K562 (cell line): ENCODE results near the gene ROBO1. TPM values are rescaled to one million over a fixed set of nuclear protein-coding genes. Genes with fewer than 3 reads are reported as not detected.

Source experiments
- ATAC-seq: fragments of 200-7000 bp; cut with Tn5 transposase; 3 replicates; pipeline ENCODE4 v1.9.1; 2020; ENCODE audit warnings: moderate library complexity
- BruUV-seq: library from RNA; stranded (reverse); fragments of 400-500 nt; replicated peaks from 2 replicates; lab custom pipeline; 2021; lab: Mats Ljungman, UMichigan
- CTCF ChIA-PET: fragments of 300-600 bp; formaldehyde crosslinking; extraction: SDS; loops from one replicate; lab custom pipeline; 2021; ENCODE audit warnings: low intra/inter-chr PET ratio; lab: Yijun Ruan, JAX
- POLR2A ChIA-PET: fragments of 300-600, 350-650 bp; sonication (Branson Sonifier 250); formaldehyde crosslinking; extraction: SDS; loops from one replicate; lab custom pipeline; 2021; ENCODE audit warnings: antibody characterized with exemption, inconsistent platforms; lab: Yijun Ruan, JAX
- DNase-seq, 4 experiments: peaks; one replicate each; pipeline versions ENCODE4 v3.0.0 to v3.0.0-alpha.2; 2011 to 2018; ENCODE audit warnings: low spot score in 3 of 4, mixed read lengths in 3 of 4; ENCODE audit errors: extremely low read depth in 1 of 4
- FAIRE-seq: peaks from 2 replicates; lab custom pipeline; 2011; peaks lifted over from hg19 to GRCh38; lab: Jason Lieb, UNC
- H2AFZ ChIP-seq: 2 replicates; pipeline ENCODE4 v1.6.0; 2011; ENCODE audit warnings: low read depth, low read length, control low read depth, inconsistent platforms
- H3K27ac ChIP-seq: fragments of 200-600 bp; 3 replicates; pipeline ENCODE4 v1.8.0; 2011; ENCODE audit warnings: low read depth, mild to moderate bottlenecking, control low read depth, inconsistent platforms, low read length, moderate library complexity, mixed read lengths; ENCODE audit errors: extremely low read depth
- H3K27me3 ChIP-seq, 2 experiments: fragments of 300-600 bp in 1 of 2; 2 replicates in 1 of 2; 3 replicates in 1 of 2; pipeline versions ENCODE4 v1.6.0 to v1.8.0; 2011; ENCODE audit warnings: inconsistent platforms in 2 of 2, low read length in 2 of 2, mild to moderate bottlenecking in 1 of 2, mixed read lengths in 1 of 2, moderate library complexity in 1 of 2; ENCODE audit not compliant: control insufficient read depth in 2 of 2, insufficient read depth in 2 of 2
- H3K36me3 ChIP-seq: fragments of 300-600 bp; 3 replicates; pipeline ENCODE4 v1.8.0; 2011; ENCODE audit warnings: mild to moderate bottlenecking, low read length, inconsistent platforms; ENCODE audit not compliant: control insufficient read depth, insufficient read depth
- H3K4me1 ChIP-seq, 2 experiments: fragments of 200-600 bp in 1 of 2; replicated peaks in 1 of 2; 2 replicates in 1 of 2; 3 replicates in 1 of 2; pipeline versions ENCODE4 v1.5.1 to v1.8.0; 2011; ENCODE audit warnings: inconsistent platforms in 2 of 2, low read length in 2 of 2, mild to moderate bottlenecking in 1 of 2, mixed read lengths in 1 of 2, moderate library complexity in 1 of 2; ENCODE audit not compliant: control insufficient read depth in 2 of 2, insufficient read depth in 2 of 2
- H3K4me2 ChIP-seq: 2 replicates; pipeline ENCODE4 v1.6.1; 2011; ENCODE audit warnings: low read length, control low read depth, inconsistent platforms, mixed read lengths; ENCODE audit not compliant: insufficient read depth
- H3K4me3 ChIP-seq: fragments of 200-600 bp; sonication (generic), shearing (Covaris generic); 2 replicates; pipeline ENCODE4 v1.5.1; 2016; ENCODE audit warnings: control low read depth, inconsistent platforms
- H3K79me2 ChIP-seq: fragments of 200-600 bp; 3 replicates; pipeline ENCODE4 v1.8.0; 2011; ENCODE audit warnings: low read length, inconsistent platforms; ENCODE audit not compliant: control insufficient read depth, insufficient read depth
- H3K9ac ChIP-seq, 2 experiments: 2 replicates each; pipeline versions ENCODE4 v1.6.0 to v1.6.1; 2011; ENCODE audit warnings: low read depth in 2 of 2, low read length in 2 of 2, control low read depth in 1 of 2, inconsistent platforms in 1 of 2, mild to moderate bottlenecking in 1 of 2, mixed read lengths in 1 of 2; ENCODE audit not compliant: insufficient read depth in 1 of 2
- H3K9me1 ChIP-seq: one replicate; pipeline ENCODE4 v1.6.0; 2011; ENCODE audit warnings: inconsistent platforms, mild to moderate bottlenecking, low read length, moderate library complexity; ENCODE audit not compliant: control insufficient read depth, insufficient read depth
- H3K9me3 ChIP-seq: replicated peaks from 2 replicates; pipeline ENCODE4 v1.5.1; 2011; ENCODE audit warnings: low read depth, low read length, inconsistent platforms; ENCODE audit not compliant: control insufficient read depth, insufficient read depth
- H4K20me1 ChIP-seq: replicated peaks from 2 replicates; pipeline ENCODE4 v1.6.1; 2011; ENCODE audit warnings: low read length, inconsistent platforms, mixed read lengths; ENCODE audit not compliant: control insufficient read depth, insufficient read depth
- BRF1 ChIP-seq: IDR thresholded peaks from 3 replicates; pipeline ENCODE4 v1.6.1; 2011; ENCODE audit warnings: borderline replicate concordance, mild to moderate bottlenecking; ENCODE audit not compliant: insufficient read length; ENCODE audit errors: extremely low read depth
- ELF1 ChIP-seq: fragments of 200-800 bp; sonication (Bioruptor generic); IDR thresholded peaks from 2 replicates; pipeline ENCODE4 v1.6.1; 2016; ENCODE audit warnings: missing genetic modification characterization, missing compliant biosample characterization
- FOXK2 ChIP-seq, 2 experiments: fragments of 450-650 bp; IDR thresholded peaks in 1 of 2; conservative IDR thresholded peaks in 1 of 2; 2 replicates each; pipeline ENCODE4 v1.6.1; 2016; ENCODE audit warnings: low read depth in 2 of 2, mild to moderate bottlenecking in 1 of 2
- GABPA ChIP-seq: fragments of 200-800 bp; sonication (Bioruptor generic); conservative IDR thresholded peaks from 2 replicates; pipeline ENCODE4 v1.6.1; 2016; ENCODE audit warnings: low read depth, missing genetic modification characterization, missing compliant biosample characterization
- JUNB ChIP-seq: fragments of 450-650 bp; formaldehyde crosslinking; conservative IDR thresholded peaks from 2 replicates; pipeline ENCODE4 v1.4.0; 2020; ENCODE audit warnings: mild to moderate bottlenecking
- KAT8 ChIP-seq: fragments of 450-650 bp; IDR thresholded peaks from 2 replicates; pipeline ENCODE4 v1.6.1; 2016; ENCODE audit warnings: low read depth, mild to moderate bottlenecking
- KDM1A ChIP-seq, 2 experiments: fragments of 450-650 bp; IDR thresholded peaks; 2 replicates each; pipeline ENCODE4 v1.6.1; 2016; ENCODE audit warnings: mild to moderate bottlenecking in 2 of 2
- MCM7 ChIP-seq, 2 experiments: fragments of 450-650 bp; IDR thresholded peaks; 2 replicates each; pipeline ENCODE4 v1.6.1; 2016 to 2018
- MTA1 ChIP-seq: fragments of 450-650 bp; IDR thresholded peaks from 2 replicates; pipeline ENCODE4 v1.6.1; 2017; ENCODE audit warnings: borderline replicate concordance
- MTA3 ChIP-seq: fragments of 450-650 bp; formaldehyde crosslinking; IDR thresholded peaks from 2 replicates; pipeline ENCODE4 v1.6.1; 2017; ENCODE audit warnings: mild to moderate bottlenecking, borderline replicate concordance
- MXI1 ChIP-seq: IDR thresholded peaks from 2 replicates; pipeline ENCODE4 v1.6.1; 2011; ENCODE audit warnings: low read depth, mild to moderate bottlenecking, improper control_type of control experiment, low read length
- NFE2L1 ChIP-seq: fragments of 450-650 bp; IDR thresholded peaks from 2 replicates; pipeline ENCODE4 v1.6.1; 2016; ENCODE audit warnings: missing genetic modification characterization, low read depth, mild to moderate bottlenecking, missing compliant biosample characterization, moderate library complexity, borderline replicate concordance
- NONO ChIP-seq, 2 experiments: fragments of 200-400 bp in 1 of 2; fragments of 450-650 bp in 1 of 2; formaldehyde crosslinking in 1 of 2; IDR thresholded peaks; 2 replicates each; pipeline ENCODE4 v1.6.1; 2017; ENCODE audit warnings: low read depth in 2 of 2, mild to moderate bottlenecking in 2 of 2, moderate library complexity in 2 of 2, low read length in 1 of 2
- SETDB1 ChIP-seq: IDR thresholded peaks from one replicate; pipeline ENCODE4 v1.6.1; 2012; ENCODE audit warnings: low read length, control low read depth, inconsistent platforms
- SRSF1 ChIP-seq: fragments of 200-400 bp; formaldehyde crosslinking; IDR thresholded peaks from 2 replicates; pipeline ENCODE4 v1.6.1; 2017; ENCODE audit warnings: mild to moderate bottlenecking, low read depth, low read length, moderate library complexity
- WHSC1 ChIP-seq: IDR thresholded peaks from one replicate; pipeline ENCODE4 v1.6.1; 2012; ENCODE audit warnings: low read length, control low read depth, inconsistent platforms
- ZNF12 ChIP-seq: sonication (generic); formaldehyde crosslinking; IDR thresholded peaks from 2 replicates; pipeline ENCODE4 v1.4.0; 2020; ENCODE audit warnings: mild to moderate bottlenecking, missing genetic modification reagents
- ZNF146 ChIP-seq: IDR thresholded peaks from one replicate; pipeline ENCODE4 v1.6.1; 2018; ENCODE audit warnings: missing compliant biosample characterization; ENCODE audit not compliant: unreplicated experiment
- ZNF778 ChIP-seq: fragments of 450-650 bp; formaldehyde crosslinking; IDR thresholded peaks from 2 replicates; pipeline ENCODE4 v1.4.0; 2020; ENCODE audit warnings: mild to moderate bottlenecking, moderate library complexity
- ZNF830 ChIP-seq: fragments of 250-450 bp; sonication (Bioruptor Pico); IDR thresholded peaks from 2 replicates; pipeline ENCODE4 v1.5.0; 2021; ENCODE audit warnings: mild to moderate bottlenecking
- in situ Hi-C: fragments of 300-500 bp; cut with MboI; formaldehyde crosslinking; loops from 4 replicates; pipeline ENCODE4 v1.15.0; 2018; ENCODE audit warnings: inconsistent platforms, mixed read lengths
- intact Hi-C: fragments of 100-400 bp; cut with micrococcal nuclease; formaldehyde crosslinking; loops from 2 replicates; pipeline ENCODE4 v1.14.2; 2022
- polyA plus RNA-seq, 8 experiments: library from polyadenylated mRNA; depleted of rRNA in 4 of 8; stranded (reverse) in 5 of 8; unstranded in 3 of 8; fragments of >200 nt; fragmentation: Nextera tagmentation in 2 of 8; fragmentation: Illumina TruSeq in 1 of 8; extraction: Ambion mirVana in 2 of 8; extraction: Trizol in 1 of 8; gene quantifications; 2 replicates each; pipeline versions ENCODE4 v1.2.1 to v1.2.3, GENCODE V29; 2011 to 2014; ENCODE audit warnings: inconsistent platforms in 1 of 8, missing spikeins in 1 of 8
- total RNA-seq, 7 experiments: library from RNA; depleted of rRNA in 6 of 7; stranded (reverse); fragments of >200 nt in 6 of 7; fragmentation: Illumina TruSeq in 2 of 7; extraction: Trizol in 2 of 7; gene quantifications; 2 replicates each; pipeline versions ENCODE4 v1.2.1 to v1.2.3, GENCODE V29; 2011 to 2021; ENCODE audit warnings: low replicate concordance in 1 of 7

ROBO1 gene
- total and polyA plus RNA-seq, 9 of the 15 experiments (the other 6 are each of a cell fraction or from before 2014, with no cell fraction given), result 0.01 to 0.53 (median 0.17) TPM; not detected in 5

DNA sequence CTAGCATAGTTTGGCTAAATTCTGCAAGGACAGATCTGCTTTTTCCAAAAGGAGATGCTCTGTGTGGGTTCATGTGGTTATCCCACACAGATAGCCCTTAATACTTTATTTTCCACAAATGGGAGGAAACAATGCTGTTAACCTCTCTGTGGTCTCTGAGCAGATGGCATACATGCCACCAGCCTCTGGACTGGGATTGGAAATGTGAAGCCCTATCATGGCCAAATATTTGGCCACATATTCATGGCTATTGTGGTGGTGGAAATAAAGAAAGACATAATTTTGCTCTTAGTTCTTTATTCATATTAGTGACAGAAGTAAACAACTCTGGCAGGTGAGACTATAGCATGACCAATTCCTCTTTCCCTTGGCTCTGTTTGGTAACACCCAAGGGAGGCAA, 726.2 kb downstream of the ROBO1 start:
- in situ Hi-C loops (loop anchor here (25.0 kb wide), 1 partner anchor 379 kb away; no protein-coding TSS in a partner anchor), intact Hi-C loops (no loop called here)
- CTCF ChIA-PET, result no interaction called here
- Histone ChIP-seq H3K9me3 (no peaks in the 10 kb centered on the region), H3K4me2 (no peak overlapping the region), H3K36me3 (no peaks in the 10 kb centered on the region), H3K79me2 (no peaks in the 10 kb centered on the region), H3K4me3 (no peak overlapping the region), H2AFZ (no peak overlapping the region), H3K27me3 (no peaks in the 10 kb centered on the region), H3K4me1 (no peaks in the 10 kb centered on the region), H3K27ac (no peak overlapping the region)
- DNase-seq (no peak), ATAC-seq (no peak)
- POLR2A ChIA-PET, result no interaction called here
- TF ChIP-seq MTA1 (no peak), ZNF12 (CRISPR knock-in tag) (no peak), ZNF146 (CRISPR knock-in tag) (no peak), WHSC1 (no peak), KAT8 (no peak), ELF1 (tag) (no peak), NONO (IDR thresholded peaks at IDR 0.05; ENCODE audit: low read depth in 2 of 2, low read length in 1 of 2) (no peak), JUNB (CRISPR knock-in tag) (no peak), BRF1 (no peak), ZNF778 (CRISPR knock-in tag) (no peak), NFE2L1 (tag) (no peak), MXI1 (no peak), SETDB1 (no peak), SRSF1 (no peak), GABPA (tag) (no peak), ZNF830 (CRISPR knock-in tag) (no peak), MCM7 (IDR thresholded peaks at IDR 0.05) (no peak), FOXK2 (conservative IDR thresholded peaks at IDR 0.05 in 1 of 2, IDR thresholded peaks at IDR 0.05 in 1 of 2; ENCODE audit: low read depth in 2 of 2) (no peak), MTA3 (no peak), KDM1A (IDR thresholded peaks at IDR 0.05) (no peak)
- TF ChIP-seq, all 486 proteins: peak for 0
- Histone ChIP-seq H3K9ac (no peak overlapping the region), H4K20me1 (no peaks in the 10 kb centered on the region), H3K9me1 (no peaks in the 10 kb centered on the region)
- no peak for FAIRE-seq
- BruUV-seq, result no TSS peak
